WERI-Rb-1 (cell line): ENCODE results near the gene MUC5AC.
A peak's percentile ranks its signal among the peaks of the same experiment; 100 is the strongest.

ENCODE experiments used
- DNase-seq: peaks from one replicate; pipeline ENCODE4 v3.0.0-alpha.2; 2020
- H3K27ac ChIP-seq: fragments of 250-450 bp; sonication (Bioruptor Pico); 2 replicates; pipeline ENCODE4 v1.5.1; 2020; ENCODE audit warnings: mild to moderate bottlenecking, moderate library complexity
- H3K27me3 ChIP-seq: fragments of 250-450 bp; sonication (Bioruptor Pico); 2 replicates; pipeline ENCODE4 v1.5.1; 2021; ENCODE audit warnings: mild to moderate bottlenecking, low read depth, moderate library complexity; ENCODE audit not compliant: insufficient read depth, severe bottlenecking
- H3K36me3 ChIP-seq: fragments of 250-450 bp; sonication (Bioruptor Pico); 2 replicates; pipeline ENCODE4 v1.5.1; 2020; ENCODE audit warnings: mild to moderate bottlenecking, moderate library complexity
- H3K4me3 ChIP-seq: 2 replicates; pipeline ENCODE4 v1.5.1; 2011; ENCODE audit warnings: low read depth, mild to moderate bottlenecking, control low read depth, low read length
- H3K9me3 ChIP-seq: fragments of 250-450 bp; sonication (Bioruptor Pico); 2 replicates; pipeline ENCODE4 v1.5.1; 2021; ENCODE audit warnings: mild to moderate bottlenecking, moderate library complexity; ENCODE audit not compliant: severe bottlenecking
- TF ChIP-seq, protein P1 (sequence below): IDR thresholded peaks from 2 replicates; pipeline ENCODE4 v1.5.1; 2011; ENCODE audit warnings: low read depth, mild to moderate bottlenecking, control low read depth, inconsistent platforms, low read length

MUC5AC gene

DNA sequence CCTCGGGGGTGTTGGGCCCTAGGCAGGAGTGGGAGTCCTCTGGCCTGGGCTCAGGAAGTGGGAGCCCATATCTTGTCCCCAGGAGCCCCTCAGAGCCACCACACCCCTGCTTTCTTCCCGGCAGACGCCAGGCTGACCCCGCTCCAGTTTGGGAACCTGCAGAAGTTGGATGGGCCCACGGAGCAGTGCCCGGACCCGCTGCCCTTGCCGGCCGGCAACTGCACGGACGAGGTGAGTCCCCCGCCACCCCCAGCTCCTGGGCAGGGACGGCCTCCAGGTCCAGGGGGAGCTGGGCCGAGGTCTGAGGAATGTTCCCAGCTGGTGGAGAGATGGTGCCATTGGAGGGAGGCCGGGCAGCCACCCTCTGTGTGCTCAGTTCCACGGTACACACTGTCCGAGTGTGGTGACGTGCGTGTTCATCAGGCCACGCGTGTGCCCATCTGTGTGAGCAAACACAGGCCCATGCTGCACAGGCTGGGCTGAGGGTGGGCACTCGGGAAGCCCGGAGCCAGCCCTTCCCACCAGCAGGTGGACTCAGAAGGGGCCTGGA is 69.9 kb downstream of the MUC5AC start:
- TF ChIP-seq, protein P1, sequence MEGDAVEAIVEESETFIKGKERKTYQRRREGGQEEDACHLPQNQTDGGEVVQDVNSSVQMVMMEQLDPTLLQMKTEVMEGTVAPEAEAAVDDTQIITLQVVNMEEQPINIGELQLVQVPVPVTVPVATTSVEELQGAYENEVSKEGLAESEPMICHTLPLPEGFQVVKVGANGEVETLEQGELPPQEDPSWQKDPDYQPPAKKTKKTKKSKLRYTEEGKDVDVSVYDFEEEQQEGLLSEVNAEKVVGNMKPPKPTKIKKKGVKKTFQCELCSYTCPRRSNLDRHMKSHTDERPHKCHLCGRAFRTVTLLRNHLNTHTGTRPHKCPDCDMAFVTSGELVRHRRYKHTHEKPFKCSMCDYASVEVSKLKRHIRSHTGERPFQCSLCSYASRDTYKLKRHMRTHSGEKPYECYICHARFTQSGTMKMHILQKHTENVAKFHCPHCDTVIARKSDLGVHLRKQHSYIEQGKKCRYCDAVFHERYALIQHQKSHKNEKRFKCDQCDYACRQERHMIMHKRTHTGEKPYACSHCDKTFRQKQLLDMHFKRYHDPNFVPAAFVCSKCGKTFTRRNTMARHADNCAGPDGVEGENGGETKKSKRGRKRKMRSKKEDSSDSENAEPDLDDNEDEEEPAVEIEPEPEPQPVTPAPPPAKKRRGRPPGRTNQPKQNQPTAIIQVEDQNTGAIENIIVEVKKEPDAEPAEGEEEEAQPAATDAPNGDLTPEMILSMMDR: no peak
- H3K9me3 ChIP-seq: no peaks in the 10 kb centered on the region
- H3K27me3 ChIP-seq: no peaks in the 10 kb centered on the region
- H3K36me3 ChIP-seq: no peaks in the 10 kb centered on the region
- no peak overlapping the region for H3K4me3 ChIP-seq
- peak; percentile 5 for DNase-seq
- H3K27ac ChIP-seq: no peak overlapping the region

DNA sequence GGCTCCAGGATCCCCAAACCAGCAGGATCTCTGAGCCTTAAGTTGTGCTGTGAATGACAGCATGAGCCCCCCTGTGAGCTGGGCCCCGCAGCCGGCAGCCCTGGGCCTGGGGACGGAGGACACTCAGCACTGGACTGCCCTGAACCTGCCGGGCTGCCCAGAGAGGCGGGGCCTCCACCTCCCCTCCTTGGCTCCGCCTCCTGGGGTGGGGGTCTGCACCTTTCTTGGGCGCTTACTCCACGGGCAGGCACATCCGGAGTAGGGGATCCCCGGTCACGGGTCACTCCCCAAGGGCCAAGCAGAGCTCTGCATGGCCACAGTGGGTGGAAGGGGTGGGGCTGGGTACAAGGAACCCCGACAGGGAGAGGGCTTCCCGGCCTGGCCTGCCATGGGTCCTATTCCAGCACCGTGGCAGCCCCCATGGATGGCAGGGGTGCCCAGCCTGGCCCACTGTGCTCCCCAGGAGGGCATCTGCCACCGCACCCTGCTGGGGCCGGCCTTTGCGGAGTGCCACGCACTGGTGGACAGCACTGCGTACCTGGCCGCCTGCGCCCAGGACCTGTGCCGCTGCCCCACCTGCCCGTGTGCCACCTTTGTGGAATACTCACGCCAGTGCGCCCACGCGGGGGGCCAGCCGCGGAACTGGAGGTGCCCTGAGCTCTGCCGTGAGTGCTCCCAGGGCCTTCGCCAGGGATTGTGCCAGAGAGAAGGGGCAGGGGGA is 70.5 kb downstream of the MUC5AC start:
- no peak overlapping the region for H3K4me3 ChIP-seq
- no peak overlapping the region for H3K27ac ChIP-seq
- H3K9me3 ChIP-seq: no peaks in the 10 kb centered on the region
- DNase-seq: no peak
- H3K36me3 ChIP-seq: no peaks in the 10 kb centered on the region
- TF ChIP-seq, protein P1: no peak
- H3K27me3 ChIP-seq: no peaks in the 10 kb centered on the region

DNA sequence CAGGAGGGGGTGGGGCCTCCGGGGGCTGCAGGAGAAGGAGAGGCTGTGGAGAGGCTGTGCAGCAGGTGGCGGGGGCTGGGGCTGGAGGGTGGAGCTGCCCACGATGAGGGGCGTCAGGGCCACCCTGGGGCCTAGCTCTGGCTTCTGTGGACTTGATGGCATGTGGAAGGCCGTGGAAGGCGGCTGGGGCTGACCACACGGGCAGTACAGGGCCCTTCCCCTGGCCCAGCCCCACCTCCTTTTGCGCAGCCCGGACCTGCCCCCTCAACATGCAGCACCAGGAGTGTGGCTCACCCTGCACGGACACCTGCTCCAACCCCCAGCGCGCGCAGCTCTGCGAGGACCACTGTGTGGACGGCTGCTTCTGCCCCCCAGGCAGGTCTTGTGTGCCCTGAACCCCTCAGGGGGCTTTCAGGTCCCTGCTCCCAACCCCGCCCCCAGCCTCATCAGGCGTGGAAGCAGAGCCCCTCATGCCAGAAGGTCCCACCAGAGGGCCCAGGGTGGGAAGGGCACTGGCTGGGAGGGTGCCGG is 71.2 kb downstream of the MUC5AC start:
- no peaks in the 10 kb centered on the region for H3K27me3 ChIP-seq
- DNase-seq: no peak
- H3K36me3 ChIP-seq: no peaks in the 10 kb centered on the region
- no peaks in the 10 kb centered on the region for H3K9me3 ChIP-seq
- TF ChIP-seq, protein P1: no peak
- H3K4me3 ChIP-seq: no peak overlapping the region
- H3K27ac ChIP-seq: no peak overlapping the region

DNA sequence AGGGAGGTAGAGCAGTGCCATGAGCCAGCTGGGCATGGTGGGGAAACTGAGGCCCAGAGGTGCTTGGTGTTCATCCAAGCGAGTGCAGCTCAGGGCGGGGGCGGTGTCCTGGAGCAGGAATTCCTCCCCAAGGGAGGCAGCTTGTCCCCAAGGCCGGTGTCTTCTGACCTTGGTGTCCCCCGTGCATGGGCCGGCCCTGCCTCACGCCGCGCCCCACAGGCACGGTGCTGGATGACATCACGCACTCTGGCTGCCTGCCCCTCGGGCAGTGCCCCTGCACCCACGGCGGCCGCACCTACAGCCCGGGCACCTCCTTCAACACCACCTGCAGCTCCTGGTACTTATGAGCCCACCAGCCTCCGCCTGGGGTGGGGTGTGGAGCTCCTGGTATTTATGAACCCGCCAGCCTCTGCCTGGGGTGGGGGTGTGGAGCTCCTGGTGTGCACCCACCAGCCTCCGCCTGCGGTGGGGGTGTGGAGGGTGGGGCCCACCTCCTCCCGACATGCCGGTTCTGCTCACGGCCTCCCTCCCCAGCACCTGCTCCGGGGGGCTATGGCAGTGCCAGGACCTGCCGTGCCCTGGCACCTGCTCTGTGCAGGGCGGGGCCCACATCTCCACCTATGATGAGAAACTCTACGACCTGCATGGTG is 71.8 kb downstream of the MUC5AC start:
- peak; percentile 4 for DNase-seq
- no peaks in the 10 kb centered on the region for H3K36me3 ChIP-seq
- TF ChIP-seq, protein P1: no peak
- no peaks in the 10 kb centered on the region for H3K27me3 ChIP-seq
- H3K27ac ChIP-seq: no peak overlapping the region
- H3K4me3 ChIP-seq: no peak overlapping the region
- H3K9me3 ChIP-seq: no peaks in the 10 kb centered on the region

DNA sequence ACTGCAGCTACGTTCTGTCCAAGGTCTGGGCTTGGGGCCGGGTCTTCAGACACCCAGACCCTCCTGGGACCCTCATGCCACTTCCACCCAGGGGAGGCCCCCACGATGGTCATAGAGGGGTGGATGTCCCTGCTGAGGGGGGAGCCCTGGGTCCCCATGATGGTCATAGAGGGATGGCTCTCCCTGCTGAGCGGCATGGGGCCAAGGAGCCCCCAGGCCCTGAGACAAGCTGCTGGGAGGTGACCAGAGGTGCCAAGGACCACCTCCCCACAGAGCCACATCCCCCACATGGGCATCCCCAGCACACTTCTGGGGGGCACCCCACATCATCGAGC is 72.3 kb downstream of the MUC5AC start:
- H3K27ac ChIP-seq: no peak overlapping the region
- H3K27me3 ChIP-seq: no peaks in the 10 kb centered on the region
- H3K36me3 ChIP-seq: no peaks in the 10 kb centered on the region
- H3K9me3 ChIP-seq: no peaks in the 10 kb centered on the region
- TF ChIP-seq, protein P1: no peak
- peak; percentile 6 for DNase-seq
- no peak overlapping the region for H3K4me3 ChIP-seq
